ENCODE results near the gene TMEM69.
"Not testable (repeated sequence)": the region's sequence is repeated elsewhere in the genome, so short reads cannot be mapped to it uniquely, and the experiment has no call there.

TMEM69 gene

DNA sequence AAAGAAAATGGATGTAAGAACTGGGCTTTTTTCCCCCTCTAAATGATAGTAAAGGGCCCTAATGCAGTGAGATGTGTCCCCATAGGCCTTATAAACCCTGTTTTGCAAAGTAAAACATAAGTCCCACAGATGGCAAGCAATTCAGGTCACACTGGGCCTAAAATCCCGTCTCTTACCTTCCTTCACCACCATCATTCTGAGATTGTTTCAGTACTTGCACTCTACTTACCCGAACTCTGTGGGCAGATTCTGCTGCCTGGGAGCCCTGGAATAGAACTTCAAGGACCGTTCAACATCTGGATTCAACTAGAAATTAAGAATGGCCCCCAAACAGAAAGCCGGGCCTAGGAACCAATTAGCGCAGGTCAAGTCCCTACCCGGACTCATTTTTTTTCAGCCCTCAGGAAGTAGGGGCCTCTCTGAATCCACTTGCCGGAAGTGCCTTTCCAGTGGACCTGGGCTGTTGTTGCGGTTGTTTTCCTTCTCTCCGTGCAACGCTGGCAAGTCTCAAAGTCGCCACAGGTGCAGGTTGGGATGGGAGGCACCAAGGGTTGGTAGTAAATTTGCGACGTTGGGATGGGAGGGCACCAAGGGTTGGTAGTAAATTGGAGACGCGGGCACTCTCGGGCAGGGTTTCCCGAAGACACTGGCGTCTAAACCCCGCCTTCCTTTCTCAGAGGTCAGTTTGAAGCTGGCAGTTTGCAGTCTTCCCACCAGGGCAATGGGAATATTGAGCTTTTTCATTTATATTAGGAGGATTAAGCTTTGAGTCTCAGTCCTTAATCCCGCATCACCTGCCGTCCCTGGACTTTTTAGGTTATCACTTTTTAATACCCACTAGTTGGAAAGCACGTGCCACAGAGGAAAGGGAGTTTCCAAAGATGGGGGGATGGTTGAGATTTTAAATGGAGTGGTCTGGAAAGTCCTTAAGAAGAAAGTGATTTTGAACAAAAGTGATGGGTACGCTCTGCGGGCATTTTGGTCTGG lies at the start of gene TMEM69:
Gene TMEM69 (plus strand): TSS at position 428 of the 987 bp plus-strand sequence. CDS start 2,888 bp downstream, outside the sequence.
- FAIRE-seq, result no peak

GRCh38 chr1:45640293-45640692 lies 47.7 kb upstream of the TMEM69 start:
- no peak for FAIRE-seq

GRCh38 chr1:45643321-45643720 lies 44.7 kb upstream of the TMEM69 start:
- FAIRE-seq, result no peak

DNA sequence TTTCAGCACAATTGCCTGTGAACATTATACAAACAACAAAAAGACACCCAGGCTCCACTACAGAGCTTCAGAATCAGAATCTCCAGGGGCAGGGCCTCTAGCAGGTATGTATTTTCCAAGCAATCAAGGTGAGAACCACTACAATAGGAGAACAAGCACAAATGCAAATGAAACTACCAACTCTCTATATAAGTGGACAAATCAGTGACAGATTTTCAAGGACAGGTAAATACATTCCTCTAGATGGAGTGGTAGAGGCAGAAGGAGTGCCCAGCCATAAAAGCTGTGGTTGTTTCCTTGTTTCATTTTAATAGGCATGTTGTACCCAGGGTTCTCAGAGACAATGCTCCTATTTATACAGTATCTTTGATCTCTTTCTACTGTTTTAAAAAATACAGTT lies 44.0 kb upstream of the TMEM69 start:
- no peak for FAIRE-seq

DNA sequence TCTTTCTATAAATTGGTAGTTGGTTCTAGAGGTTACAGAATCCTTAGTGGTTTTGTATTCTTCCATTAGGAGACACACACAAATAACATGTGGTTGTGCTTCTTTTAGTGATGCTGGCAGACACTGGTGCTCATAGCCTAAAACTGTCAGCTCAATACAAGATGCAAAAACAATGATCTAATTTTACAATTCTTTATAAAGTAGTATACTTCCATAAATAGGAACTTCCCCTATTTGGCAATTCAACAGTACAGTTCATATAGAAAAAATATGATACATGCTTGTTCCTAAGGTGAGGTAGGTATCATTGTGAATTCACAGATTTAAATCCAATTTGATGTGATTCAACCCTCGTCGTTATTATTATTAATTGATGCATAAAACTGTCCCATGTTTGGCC lies 43.3 kb upstream of the TMEM69 start:
- no peak for FAIRE-seq

GRCh38 chr1:45647248-45648021 lies 40.5 kb upstream of the TMEM69 start:
- no peak for FAIRE-seq

DNA sequence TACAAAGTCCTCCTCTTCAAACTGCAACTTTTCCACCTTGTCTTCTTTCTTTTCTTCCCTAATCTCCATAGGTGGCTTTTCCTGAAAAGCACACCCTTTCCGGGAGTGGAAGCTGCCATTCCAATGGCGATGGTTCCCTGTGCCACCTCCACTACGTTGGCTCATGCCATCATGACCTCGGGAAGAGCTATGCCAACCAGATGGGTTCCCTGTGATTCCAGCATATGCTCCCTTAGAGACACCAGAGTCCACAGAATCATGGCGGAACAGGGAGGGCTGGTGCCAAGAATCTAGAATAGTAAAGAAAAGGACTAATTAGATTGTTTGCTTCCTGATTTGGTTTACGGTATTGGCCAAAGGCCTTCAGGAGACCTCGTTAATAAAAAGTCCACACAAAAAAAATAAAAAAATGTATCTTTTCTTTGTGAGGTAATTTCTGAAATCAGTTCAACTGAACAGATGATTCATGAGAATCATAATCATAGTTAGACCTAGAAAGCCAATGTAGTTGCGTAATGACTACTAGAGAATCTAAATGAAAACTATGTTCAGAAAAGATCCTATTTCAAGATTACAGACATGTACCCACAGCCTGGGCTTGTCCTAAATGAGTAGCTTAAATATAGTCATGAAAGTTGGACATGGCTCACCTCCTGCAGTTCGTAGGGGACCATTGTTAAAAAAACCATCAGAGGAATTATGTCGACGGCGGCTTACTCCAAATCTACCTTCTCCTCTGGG lies 33.3 kb upstream of the TMEM69 start:
- FAIRE-seq, result no peak

DNA sequence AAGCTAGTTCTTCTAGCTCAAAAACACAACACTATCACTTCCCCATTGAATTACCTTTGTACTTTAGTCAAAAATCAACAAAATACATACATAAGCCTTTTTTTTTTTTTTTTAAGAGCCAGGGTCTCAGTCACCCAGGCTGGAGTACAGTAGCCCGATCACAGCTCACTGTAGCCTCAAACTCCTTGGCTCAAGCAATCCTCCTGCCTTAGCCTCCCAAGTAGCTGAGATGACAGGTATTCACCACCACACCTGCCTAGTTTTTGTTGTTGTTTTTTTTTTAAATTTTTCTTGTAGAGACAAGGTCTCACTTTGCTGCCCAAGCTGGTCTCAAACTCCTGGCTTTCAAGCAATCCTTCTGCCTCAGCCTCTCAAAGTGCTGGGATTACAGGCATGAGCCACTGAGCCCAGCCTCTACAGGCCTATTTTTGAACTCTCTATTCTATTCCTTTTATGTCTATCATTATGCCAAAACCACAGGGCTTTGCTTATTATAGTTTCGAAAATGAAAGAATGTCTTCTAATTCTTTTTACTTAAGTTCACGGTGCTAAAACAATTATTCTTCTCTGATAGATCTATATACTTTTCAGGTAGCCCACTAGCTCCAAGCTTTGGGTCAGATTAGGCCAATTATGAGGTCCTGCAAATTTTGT lies 31.3 kb upstream of the TMEM69 start:
- FAIRE-seq, result no peak

DNA sequence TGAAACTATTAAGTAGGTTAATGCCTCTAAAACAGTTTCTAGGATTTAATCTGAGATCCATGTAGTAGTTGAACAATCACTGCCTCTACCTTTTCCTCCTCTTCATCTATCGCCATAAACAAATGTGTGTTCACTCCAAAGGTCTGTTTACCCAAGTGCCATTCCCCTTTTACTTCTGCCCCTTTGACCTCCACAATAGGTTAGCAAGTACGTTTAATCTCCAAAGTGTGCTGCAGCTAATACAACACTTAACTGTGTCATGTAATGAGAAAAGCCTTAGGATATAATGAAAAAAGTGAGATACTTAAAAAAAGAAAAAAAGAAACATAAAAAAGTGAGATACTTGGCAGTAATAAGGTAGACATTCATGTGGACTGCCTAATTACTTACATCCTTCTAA lies 29.8 kb upstream of the TMEM69 start:
- no peak for FAIRE-seq

DNA sequence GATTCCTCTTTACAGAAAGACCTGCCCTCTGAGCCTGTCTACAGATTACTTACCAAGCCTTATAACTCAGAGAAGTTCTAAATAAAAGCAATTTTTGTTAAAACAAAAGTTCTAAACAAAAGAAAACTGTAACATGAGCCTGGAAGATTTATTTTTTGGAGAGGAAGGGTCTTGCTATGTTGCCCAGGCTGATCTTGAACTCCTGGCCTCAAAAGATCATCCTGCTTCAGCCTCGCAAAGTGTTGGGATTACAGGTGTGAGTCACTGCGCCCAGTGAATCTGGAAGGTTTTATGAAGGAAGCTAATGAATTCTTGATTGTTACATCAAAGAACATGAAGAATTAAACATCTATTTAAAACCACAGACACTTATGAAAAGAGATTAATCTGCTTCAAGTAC lies 28.8 kb upstream of the TMEM69 start:
- FAIRE-seq, result no peak

DNA sequence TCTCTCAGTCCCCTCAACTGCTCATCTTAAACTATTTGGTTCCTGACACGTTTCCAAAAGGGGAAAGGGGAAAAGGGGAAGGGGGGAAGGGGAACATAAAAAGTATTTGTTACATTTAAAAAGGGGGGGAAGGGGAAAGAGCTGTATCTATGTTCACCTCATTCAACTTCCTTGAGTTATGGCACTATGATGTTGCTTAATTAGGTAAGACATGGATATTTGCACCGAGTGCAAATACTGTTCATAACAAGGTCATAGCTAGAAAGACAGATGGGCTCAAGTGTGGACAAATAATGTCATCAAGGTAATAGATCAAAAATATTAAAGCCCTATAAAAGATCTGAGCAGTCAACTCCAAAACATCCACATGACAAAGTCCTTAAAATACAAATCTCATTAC lies 27.6 kb upstream of the TMEM69 start:
- no peak for FAIRE-seq

GRCh38 chr1:45666836-45667235 lies 21.1 kb upstream of the TMEM69 start:
- FAIRE-seq, result no peak

- FAIRE-seq, result no peak
Observed at GRCh38 chr1:45667321-45668111, 20.5 kb upstream of the TMEM69 start.

DNA sequence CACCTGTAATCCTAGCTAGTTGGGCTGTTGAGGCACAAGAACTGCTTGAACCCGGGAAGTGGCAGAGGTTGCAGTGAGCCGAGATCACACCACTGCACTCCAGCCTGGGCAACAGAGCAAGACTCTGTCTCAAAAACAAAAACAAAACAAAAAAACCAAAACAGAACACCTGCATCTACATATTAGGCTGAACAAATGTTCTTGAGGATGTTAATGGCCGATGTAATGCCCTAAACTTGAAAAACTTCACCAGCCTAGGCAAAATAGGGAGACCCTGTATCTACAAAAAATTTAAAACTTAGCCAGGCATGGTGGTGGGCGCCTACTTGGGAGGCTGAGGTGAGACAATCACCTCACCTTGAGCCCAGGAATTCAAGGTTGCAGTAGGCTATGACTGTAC lies 19.5 kb upstream of the TMEM69 start:
- FAIRE-seq, result no peak

DNA sequence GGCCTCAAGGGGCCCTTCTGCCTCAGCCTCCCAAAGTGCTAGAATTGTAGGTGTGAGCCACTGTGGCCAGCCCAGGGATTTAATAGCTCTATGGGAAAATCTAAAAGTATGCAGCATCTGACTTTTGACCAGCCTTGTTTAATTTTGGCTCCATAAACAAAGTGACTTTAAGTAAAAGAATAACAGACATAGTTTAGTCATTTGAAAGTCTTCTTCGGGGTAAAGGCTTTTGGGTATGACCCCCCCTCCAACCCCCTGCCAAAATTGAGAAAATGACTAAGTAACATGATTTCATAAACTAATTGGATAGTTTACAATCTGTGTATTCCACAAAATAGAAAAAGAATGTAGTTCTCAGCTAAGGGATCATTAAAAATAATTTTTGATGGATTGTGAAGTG lies 18.6 kb upstream of the TMEM69 start:
- no peak for FAIRE-seq

- FAIRE-seq, result no peak
Observed at GRCh38 chr1:45669859-45670655, 17.9 kb upstream of the TMEM69 start.

DNA sequence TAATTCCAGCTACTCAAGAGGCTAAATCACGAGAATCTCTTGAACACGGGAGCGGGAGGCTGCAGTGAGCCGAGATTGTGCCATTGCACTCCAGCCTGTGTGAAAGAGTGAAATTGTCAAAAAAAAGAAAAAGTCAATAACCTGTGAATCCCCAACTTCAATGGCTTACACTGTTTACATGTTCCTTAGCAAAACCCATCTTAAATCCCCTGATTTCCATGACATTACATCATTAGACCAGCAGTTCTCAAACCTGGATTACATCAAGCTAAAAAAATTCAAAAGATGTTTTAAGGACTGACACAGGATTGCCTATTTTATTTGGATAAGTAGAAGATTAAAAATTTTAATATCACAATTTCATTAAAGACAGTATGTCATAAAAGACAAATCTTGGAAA lies 14.0 kb upstream of the TMEM69 start:
- FAIRE-seq, result no peak

- FAIRE-seq, result no peak
Observed at GRCh38 chr1:45674478-45674877, 13.5 kb upstream of the TMEM69 start.

DNA sequence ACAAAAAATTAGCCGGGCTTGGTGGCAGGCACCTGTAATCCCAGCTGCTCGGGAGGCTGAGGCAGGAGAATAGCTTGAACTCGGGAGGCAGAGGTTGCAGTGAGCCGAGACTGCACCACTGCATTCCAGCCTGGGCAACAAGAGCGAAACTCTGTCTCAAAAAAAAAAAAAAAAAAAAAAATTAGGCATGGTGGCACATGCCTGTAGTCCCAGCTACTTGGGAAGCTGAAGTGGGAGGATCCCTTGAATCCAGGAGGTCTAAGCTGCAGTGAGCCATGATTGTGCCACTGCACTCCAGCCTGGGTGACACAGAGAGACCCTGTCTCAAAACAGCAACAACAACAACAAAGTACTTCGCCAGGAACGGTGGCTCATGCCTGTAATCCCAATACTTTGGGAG lies 11.4 kb upstream of the TMEM69 start:
- FAIRE-seq, result not testable (repeated sequence)

DNA sequence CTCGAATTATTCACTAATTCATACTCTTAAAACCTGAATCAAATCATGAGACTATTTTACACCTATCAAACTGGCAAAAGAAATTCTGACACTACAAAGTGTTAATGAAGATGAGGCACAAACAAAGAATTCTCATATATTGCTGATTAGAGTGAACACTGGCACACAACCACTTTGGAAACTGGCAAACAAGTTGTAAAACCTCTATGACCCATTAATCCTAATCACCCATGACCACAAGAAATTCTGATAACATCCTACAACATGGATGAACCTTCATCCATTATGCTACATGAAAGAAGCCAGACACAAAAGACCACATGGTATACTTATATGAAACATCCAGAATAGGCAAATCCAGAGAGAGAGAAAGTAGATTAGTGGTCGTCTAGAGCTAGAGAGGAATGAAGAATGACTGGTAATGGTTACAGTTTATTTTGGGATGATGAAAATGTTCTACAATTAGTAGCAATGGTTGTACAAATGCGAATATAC lies 10.2 kb upstream of the TMEM69 start:
- no peak for FAIRE-seq

GRCh38 chr1:45678489-45678888 lies 9.5 kb upstream of the TMEM69 start:
- FAIRE-seq, result no peak

All from endometrium (tissue), 2 donors.